Activated CD8-positive, alpha-beta memory T cell treated with anti-CD3 and anti-CD28 coated beads for 48 hours (primary cell): Measurements from ENCODE around the gene KLHL3.
A peak's percentile ranks its signal among the peaks of the same experiment; 100 is the strongest.

ENCODE experiments used
- DNase-seq, 3 experiments: peaks; one replicate each; pipeline ENCODE4 v3.0.0-alpha.2; 2020; ENCODE audit warnings: low read depth in 2 of 3, low spot score in 2 of 3

KLHL3 gene

DNA sequence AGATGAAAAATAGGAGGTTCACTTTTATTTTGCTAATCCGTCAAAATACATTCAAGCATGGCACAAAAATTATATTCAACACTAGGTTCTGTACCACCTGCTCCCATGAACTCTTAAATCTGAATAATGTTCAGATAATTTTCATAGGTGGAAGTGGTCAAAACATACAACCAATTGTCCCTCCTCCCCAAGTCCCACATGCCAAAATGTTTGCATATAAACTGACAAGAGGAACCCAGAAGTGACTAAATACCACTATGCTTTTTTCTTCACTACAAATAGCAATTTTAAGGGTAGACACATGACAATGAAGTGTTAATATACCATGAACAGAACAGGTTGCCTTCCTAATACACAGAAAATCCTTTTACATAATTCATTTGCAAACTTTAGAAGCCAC is 14.5 kb upstream of the KLHL3 start:
- no peak for DNase-seq

DNA sequence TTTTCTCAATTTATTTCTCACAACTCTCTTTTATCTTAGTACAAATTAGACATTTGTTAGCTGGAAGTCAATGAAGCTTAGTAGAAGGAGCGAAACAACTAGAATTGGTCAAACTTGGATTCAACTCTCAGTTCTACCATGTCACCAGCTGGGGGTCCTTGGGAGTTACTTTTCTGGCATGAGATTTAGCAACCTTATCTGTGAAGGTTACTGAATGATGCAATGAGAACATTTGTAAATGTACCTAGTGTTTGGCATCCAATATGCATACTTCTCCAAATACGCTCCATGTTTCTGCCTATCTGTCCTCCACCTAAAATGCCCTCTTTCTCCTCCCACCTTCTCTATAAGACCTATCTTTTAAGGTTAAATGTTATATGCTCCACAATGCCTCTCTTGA is 12.0 kb upstream of the KLHL3 start:
- DNase-seq, result no peak

DNA sequence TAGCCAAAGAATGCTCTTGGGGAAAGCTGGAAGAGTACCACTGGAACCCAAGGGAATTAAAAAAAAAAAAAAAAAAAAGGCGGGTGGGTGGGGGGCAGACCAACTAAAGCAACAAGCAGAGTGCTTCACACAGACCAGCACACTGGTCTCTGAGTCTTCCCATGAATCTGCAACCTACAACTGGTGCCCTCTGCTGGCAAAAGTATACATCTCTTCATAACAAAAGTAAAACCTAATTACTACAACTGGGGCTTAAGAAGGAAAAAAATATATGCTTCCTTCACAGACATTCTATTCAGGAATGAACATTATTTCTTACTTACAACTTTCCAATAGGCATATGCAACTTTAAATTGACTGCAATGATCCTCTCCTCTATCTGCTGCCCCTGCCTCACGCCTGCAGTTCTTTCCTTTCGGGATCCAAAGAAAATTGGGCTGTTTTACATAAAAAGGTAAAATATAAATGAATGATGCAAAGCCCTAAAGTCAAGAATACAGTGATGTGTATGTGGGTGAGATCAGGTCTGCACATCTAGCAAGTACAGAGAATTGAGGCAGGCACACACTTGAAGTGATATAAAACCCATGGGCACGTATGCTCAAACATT is 7.2 kb upstream of the KLHL3 start:
- DNase-seq, result peak in 1 of 3 experiments; percentile 30

DNA sequence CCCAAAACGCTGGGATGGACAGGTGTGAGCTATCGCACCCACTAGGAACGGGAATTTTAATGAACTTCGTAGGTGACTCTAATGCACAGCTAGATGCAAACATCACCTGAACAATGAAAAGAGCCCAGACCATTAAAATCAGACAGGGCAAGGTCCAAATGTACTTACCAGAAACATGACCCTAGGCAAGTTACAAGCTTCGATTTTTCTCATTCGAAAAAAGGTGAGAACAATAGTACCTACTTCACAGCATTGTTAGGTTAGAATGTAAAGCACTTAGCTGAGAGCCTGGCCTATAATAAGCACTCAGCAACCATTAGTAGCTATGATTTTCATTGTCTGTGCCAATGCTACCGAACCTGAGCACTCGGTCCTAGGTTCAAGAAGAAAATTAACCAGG is 5.8 kb upstream of the KLHL3 start:
- no peak for DNase-seq

DNA sequence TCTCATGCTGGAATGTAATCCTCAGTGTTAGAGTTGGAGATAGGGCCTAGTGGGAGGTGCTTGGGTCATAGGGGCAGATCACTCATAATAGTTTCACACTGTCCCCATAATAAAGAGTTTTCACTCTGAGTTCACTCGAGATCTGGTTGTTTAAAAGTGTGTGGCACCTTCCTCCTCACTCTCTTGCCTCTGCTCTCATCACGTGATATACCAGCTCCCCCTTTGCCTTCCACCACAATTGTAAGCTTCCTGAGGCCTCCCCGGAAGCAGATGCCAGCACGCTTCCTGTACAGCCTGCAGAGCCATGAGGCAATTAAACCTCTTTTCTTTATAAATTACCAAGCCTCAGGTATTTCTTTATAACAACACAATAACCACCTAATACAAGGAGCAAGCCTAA is 3.8 kb upstream of the KLHL3 start:
- no peak for DNase-seq

DNA sequence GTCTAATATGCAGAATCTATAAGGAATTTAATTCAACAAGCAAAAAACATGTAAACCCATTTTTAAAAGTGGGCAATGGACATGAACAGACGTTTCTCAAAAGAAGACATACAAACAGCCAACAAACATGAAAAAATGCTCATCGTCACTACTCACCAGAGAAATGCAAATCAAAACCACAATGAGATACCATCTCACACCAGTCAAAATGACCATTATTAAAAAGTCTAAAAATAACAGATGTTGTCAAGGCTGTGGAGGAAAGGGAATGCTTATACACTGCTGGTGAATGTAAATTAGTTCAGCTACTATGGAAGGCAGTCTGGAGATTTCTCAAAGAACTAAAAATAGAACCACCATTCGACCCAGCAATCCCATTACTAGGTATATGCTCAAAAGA is 3.1 kb upstream of the KLHL3 start:
- DNase-seq, result no peak

DNA sequence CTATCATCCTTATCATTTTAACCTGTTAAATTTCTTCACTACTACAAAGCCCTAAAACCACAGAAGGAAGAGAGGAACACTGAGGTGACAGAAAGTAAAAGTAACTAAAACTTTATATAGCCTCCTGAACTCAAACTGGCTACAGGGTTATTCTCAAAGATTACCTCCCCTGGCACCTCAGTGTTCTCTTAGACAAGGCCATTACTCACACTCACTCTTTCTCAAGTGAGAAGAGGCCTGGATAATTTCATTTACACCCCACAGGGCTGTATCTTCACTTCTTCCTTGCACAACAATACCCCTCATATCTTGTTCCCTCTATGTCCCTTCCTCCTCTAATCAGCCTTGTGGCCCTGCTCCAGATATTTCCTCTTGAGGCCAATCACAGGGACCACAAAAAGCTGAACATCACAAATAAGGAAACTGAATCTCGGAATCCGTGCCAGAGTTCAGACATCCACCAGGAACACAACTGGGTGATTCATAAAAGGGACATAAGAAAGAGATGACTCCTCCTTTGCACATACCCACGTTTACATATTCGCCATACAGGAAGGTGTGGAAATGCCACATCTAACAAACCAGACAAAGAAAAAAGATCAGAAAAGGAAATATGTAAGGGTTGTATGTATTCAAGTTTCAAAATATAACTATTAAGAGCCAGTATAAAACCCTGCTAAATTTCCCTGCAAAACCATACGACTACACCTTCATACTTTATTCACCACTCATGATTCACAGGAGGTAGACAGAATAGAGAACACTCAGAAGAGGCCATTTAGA is 1.7 kb upstream of the KLHL3 start:
- no peak for DNase-seq

DNA sequence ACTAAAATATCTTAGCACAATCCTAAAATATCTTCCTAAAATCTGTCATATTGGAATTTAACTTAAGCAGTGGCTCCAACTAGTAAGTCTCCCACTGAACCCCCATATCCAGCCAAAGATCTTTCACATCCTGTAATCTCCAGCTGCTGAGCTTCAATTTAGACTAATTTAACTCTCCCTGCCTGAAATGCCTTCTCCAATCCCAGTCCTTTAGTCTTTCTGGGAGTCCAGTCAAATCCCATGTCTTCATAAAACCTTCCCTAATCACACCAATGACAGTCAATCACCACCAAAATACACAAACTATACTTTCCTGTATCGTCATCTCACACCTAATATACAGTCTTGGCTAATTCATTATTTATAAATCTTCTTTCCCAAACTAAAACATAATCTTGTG is 607 bp upstream of the KLHL3 start:
- no peak for DNase-seq

DNA sequence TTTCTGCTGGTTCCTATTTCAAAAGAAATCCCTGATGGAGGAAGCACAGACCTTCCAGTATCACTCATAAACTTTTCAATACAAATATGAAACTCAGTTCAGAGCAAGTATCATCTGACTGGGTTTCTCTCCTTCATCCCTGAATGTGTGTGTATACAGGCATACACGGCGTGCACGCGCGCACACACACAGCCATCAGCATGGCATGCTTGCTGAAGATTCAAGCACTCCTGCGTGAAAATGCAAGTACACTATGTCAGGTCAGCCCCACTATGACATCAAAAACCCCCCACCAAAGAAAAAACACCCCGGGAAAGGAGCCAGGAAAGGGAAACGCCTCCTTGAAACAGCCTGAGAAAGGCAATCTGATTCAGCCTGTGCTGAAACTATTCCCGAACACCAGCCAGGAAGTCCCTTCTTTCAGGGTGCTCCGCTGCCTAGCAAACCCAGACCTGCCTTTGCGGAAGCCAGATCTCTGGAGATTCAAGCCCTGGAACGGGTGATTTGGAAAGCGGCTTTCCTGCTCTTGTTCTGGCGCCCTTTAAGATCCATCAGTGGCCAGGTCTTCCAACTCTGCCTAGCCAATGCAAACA is 831 bp downstream of the KLHL3 start:
- no peak for DNase-seq

DNA sequence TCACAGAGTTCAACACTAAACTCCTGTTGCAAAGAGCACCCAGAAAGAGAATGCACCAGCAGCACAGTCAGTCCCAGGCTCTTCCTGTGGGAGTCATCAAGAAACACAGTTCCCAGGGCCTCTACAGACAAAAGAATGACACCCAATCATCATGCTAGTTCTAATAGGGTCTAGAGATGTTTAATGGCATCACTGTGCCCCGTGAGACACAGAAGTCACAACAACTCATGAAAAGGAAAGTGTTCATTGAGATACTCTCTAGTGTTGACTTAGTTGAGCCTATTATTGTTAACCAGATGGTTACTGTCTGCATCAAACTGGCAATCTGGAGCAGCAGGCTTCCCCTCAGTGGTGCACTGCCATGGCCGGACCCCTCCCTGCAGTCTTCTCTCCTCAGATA is 1.6 kb downstream of the KLHL3 start:
- no peak for DNase-seq

DNA sequence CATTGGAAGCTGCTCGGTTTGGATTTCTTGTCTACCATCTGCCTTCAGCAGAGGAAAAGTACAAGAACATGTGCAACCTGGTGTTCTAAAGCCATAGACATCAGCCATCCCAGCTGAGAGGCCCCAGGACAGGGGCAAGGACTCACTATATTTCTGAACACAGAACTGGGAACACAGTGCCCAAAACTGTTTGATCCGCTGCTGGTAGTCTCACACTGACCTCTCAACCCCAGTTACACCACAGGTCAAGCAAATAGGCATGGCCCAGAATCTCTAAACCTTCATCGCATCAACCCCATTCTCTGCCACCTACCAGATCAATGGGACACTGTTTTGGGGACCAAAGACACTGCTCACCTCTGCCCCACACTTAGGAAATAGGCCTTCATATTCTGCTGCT is 2.0 kb downstream of the KLHL3 start:
- no peak for DNase-seq

DNA sequence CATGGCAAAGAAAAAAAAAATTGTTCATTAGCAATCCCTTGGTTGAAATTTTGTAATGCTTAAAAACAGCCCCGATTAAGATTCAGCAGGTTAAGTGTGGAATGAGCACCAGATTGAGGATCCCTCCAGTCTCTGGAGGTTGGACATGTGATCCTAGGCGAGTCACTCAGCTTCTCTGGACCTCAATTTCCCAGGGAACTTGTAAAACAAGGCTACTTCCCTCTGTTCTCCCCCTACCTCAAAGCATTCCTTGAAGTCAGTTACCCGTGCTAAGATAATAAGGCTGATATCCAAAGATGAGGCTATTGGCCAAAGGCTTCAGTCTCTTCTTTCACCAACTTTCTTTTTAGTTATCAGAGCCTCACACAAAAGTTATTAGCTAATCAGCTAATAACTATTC is 2.9 kb downstream of the KLHL3 start:
- no peak for DNase-seq

DNA sequence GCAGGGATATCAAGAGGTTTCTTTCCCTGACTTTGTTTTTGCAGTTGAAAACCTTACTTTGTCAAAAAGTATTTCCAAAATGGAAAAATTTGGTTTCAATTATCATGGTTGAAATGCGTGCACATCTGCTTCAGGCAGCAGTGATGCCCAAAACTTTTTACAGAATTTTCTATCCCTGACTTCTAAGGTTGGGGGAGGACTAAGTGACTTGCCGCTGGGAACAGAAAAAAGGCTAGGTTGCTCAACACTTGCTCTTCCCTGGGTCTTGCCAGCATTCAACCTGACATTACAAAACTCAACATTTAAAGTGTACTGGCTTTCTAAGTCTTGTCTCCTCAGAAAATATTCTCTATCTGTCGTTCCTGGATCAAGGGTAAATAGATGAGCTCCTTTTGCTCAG is 4.7 kb downstream of the KLHL3 start:
- no peak for DNase-seq

DNA sequence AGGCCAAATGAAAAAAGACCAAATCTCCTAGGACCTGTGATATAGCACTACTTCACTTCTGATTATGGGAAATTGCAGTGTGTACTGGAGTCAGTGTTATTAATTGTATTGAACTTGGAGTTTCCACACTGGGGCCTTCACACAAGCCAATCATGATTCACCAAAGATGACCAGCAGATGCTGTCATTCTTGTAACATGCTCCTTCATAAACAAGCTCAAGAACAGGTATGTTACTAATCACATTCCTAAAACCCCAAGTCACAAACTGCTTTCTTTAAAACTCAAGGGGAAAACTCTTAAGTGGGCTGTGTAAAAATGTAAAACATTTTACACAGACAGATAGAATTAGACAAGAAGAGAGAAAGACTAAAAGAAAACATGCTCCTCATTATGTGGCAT is 5.6 kb downstream of the KLHL3 start:
- DNase-seq, result no peak

DNA sequence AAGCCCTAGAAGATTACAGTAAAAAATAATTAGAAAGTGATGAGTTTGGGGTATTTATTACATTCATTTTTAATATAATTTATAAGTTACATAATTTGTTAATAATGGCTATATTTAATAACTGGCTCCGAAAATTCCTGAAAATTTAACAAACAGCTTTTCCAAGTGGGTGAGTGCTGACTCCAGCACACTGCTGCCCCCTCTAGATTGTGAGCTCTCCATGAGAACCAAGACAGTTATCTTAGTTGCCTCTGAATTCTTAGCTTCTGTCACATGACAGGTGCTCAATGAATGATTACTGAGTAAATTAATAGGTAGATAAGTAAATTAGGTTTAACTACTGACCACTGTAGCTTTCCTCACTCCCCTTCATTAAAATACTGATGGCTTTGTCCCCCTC is 7.8 kb downstream of the KLHL3 start:
- DNase-seq, result no peak

DNA sequence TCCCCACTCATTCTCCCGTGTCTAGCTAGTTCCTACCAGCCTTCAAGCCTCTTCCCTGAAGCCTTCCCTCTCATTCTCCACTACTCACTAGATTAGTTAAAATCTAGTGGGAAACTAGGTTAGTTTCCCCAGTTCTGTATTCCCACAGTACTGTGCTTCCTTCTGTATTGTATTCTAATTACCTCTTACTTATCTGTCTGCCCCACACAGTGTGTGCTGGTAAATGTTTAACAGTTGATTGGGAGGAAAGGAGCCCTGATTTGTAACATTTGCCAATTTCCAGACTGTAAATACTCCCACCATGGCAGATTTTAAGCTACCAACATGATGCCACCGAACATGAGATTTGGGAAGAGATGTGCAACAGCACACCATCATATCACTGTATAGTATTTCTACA is 8.3 kb downstream of the KLHL3 start:
- DNase-seq, result no peak

DNA sequence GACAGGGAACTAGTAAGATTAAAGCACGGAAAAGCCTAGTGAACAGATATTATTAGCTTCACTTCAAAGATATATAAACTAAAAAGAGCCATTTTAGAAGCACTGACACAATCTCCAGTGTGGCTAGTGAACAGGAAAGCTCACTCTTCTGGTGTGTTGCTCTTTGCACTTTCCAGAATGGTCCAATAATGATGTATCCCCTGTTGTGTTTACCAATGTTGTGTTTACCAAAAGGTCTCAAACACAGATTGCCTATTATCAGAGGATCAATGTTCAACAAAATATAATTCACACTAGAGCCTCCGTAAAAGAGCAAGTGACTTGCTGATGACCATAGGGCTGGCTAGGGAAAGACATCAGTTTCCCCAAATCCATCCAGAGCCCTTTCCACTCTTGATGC is 11.6 kb downstream of the KLHL3 start:
- DNase-seq, result no peak

DNA sequence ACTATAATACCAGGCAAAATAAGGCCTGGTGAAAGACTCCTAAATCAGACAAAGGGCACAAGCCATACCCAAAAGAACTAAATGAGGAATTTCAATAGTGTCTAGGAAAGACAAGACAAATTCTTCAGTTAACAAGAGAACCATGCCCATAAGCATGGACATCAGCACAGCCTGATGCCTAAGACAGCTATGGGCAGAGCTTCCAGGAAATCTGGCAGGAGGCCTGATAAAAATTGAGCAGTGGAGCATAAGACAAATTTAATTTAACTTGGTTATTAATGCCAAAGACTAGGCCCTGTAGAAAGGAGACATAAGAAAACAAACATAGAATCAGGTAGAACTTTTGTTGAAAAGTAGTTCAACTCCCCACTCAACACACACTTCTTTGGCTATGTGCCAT is 17.3 kb downstream of the KLHL3 start:
- no peak for DNase-seq

DNA sequence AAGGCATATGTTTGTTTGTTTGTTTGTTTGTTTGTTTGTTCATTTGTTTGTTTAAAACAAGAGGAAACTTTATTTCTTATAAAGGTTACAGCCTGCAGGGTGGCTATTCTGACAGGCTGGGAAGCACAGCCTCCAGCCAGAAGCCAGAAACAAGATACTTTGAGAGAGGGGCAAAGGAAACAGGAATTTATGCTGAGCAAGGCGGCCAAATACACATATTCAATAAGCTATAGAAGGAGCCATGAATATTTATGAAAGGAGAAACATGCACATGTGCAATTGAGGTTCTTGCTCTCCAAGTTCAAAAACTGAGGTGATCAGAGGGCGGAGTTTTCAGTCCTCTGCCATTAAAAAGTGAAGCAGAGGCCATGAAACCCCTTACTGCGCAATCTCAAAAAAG is 19.6 kb downstream of the KLHL3 start:
- no peak for DNase-seq

DNA sequence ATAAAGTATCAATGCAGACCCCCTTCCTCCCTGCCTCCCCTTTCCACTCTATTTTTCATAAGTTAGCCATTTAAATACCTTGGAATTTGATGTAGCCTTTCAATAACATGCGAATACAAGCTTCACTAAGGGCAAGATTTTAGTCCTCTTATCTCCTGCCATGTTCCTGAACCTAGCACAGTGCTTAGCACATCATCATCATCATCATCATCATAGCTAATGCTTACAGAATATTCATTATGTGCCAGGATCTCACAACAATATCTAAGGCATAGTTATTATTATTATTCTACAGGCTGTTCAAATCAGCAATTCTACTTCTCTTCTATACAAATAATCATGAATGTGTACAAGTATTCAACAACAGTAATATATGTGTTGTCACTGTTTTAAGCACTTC is 20.4 kb downstream of the KLHL3 start:
- DNase-seq, result no peak

DNA sequence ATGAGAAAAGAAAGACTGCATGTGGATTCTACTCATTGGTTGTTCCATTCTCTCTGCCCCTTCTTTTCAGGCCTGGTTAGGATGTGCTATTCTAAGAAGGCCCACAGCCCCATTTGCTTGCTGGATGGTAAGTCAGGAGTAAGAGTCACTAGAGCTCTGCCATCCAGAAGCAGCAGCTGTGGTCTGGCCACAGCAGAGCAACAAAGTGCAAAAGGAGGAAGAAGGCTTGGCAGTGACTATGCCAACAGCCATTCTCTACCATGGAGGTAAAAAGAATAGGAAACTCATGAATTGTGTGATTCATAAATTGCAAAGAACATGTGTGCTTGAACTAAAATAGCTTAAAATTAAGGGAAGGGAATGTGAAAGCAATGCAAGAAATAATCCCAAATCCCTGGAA is 20.9 kb downstream of the KLHL3 start:
- DNase-seq, result no peak

DNA sequence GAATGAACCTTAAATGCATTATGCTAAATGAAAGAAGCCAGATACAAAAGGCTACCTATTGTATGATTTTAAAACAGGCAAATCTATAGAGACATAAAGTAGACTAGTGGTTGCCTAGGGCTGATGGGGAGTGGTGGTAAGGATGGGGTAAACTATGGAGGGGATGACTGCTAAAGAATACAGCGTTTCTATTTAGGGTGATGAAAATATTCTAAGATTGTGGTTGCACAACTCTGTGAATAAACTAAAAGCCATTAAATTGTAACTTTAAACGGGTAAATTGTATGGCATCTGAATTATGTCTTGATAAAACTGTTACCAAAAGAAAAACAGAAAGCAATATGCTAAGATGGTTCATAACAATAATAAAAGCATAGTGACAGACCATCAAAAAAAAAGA is 21.4 kb downstream of the KLHL3 start:
- no peak for DNase-seq

DNA sequence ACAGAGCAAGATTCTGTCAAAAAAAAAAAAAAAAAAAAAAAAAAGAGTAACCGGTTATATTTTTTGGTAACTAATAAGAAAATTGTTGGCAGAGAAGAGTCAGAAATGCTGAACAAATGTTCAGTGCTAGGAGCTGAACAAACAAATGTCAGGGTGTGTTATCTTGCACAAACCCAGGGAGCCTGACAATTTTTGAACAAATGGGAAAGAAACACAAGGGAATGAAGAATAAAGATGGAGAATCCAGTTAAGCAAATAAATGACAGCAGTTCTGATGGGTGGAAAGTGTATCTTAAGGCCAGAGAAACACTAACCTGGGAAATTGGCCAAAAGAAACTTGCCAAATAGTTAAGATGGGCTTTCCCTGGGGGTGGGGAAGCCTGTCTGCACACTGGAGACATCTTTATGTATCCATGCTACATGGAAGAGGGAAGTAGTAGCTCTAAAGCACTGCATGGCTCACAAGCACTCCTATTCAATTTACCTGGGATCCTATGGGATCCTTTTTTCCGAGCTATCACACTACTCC is 23.7 kb downstream of the KLHL3 start:
- DNase-seq, result no peak
